ENCODE measurements around the gene LONRF2.

- TF ChIP-seq CTCF (IDR thresholded peaks at IDR 0.05; ENCODE audit: insufficient read depth, low read length) (peak; percentile 69), GABPA (IDR thresholded peaks at IDR 0.05; ENCODE audit: low read depth) (no peak), SPI1 (IDR thresholded peaks at IDR 0.05; ENCODE audit: borderline replicate concordance, low read depth) (no peak), REST (IDR thresholded peaks at IDR 0.05; ENCODE audit: insufficient replicate concordance, low read depth) (no peak), POLR2AphosphoS5 (IDR thresholded peaks at IDR 0.05; ENCODE audit: low read depth) (no peak)
Measured at GRCh38 chr2:100242891-100243619, 79.2 kb downstream of the LONRF2 start.

All from HL-60 (cell line).